Measurements from ENCODE around the gene GPR62. TPM values are rescaled to one million over a fixed set of nuclear protein-coding genes. Genes with fewer than 3 reads are reported as not detected.

The GPR62 gene
- total RNA-seq, 1 experiment from 2014 or later = not detected

- H3K4me1 ChIP-seq (ENCODE audit: control insufficient read depth, insufficient read depth, low read length) = no peaks in the 10 kb centered on the region
- H3K27me3 ChIP-seq (ENCODE audit: control insufficient read depth, insufficient read depth, low read length) = no peaks in the 10 kb centered on the region
- no peak overlapping the region for H3K4me3 ChIP-seq (ENCODE audit: low read depth in 2 of 2, low read length in 2 of 2)
- intact Hi-C loops (cut with micrococcal nuclease; ENCODE audit: unreplicated experiment) (no loop called here), in situ Hi-C loops (cut with HindIII; ENCODE audit: low pct_unique_long_range_greater_than_20kb, low sequenced_read_pairs) (no loop called here)
- TF ChIP-seq, protein P1, sequence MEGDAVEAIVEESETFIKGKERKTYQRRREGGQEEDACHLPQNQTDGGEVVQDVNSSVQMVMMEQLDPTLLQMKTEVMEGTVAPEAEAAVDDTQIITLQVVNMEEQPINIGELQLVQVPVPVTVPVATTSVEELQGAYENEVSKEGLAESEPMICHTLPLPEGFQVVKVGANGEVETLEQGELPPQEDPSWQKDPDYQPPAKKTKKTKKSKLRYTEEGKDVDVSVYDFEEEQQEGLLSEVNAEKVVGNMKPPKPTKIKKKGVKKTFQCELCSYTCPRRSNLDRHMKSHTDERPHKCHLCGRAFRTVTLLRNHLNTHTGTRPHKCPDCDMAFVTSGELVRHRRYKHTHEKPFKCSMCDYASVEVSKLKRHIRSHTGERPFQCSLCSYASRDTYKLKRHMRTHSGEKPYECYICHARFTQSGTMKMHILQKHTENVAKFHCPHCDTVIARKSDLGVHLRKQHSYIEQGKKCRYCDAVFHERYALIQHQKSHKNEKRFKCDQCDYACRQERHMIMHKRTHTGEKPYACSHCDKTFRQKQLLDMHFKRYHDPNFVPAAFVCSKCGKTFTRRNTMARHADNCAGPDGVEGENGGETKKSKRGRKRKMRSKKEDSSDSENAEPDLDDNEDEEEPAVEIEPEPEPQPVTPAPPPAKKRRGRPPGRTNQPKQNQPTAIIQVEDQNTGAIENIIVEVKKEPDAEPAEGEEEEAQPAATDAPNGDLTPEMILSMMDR (IDR thresholded peaks at IDR 0.05) = no peak
- TF ChIP-seq REST (IDR thresholded peaks at IDR 0.05; ENCODE audit: insufficient read depth in 1 of 2, low read depth in 2 of 2, low read length in 1 of 2) (no peak), SIN3A (IDR thresholded peaks at IDR 0.05; ENCODE audit: borderline replicate concordance, insufficient read depth, low read depth, low read length) (no peak), TCF7L2 (IDR thresholded peaks at IDR 0.05; ENCODE audit: low read depth, low read length) (no peak), POLR2AphosphoS5 (IDR thresholded peaks at IDR 0.05; ENCODE audit: low read depth, low read length) (no peak)
- no peaks in the 10 kb centered on the region for H3K9me3 ChIP-seq (ENCODE audit: control insufficient read depth, insufficient read depth, low read depth, low read length)
- H3K36me3 ChIP-seq (ENCODE audit: control insufficient read depth, insufficient read depth, low read length) = no peaks in the 10 kb centered on the region; the same call in 1 of the 2 replicates
- DNase-seq (ENCODE audit: low read depth, low spot score) (no peak), ATAC-seq (no peak)
- no TSS peak for BruUV-seq (replicated peaks)
- ChIA-PET POLR2A (interaction anchor here (0.6 kb wide), 1 partner anchor 10 kb away, joined by 3 read pairs; no protein-coding TSS in a partner anchor), CTCF (no interaction called here)
- H3K27ac ChIP-seq (ENCODE audit: low read length) = no peak overlapping the region
Measured at GRCh38 chr3:51935886-51936755, 19.1 kb upstream of the GPR62 start.

GRCh38 chr3:51937014-51937413, 18.2 kb upstream of the GPR62 start:
- TF ChIP-seq POLR2AphosphoS5 (IDR thresholded peaks at IDR 0.05; ENCODE audit: low read depth, low read length) (no peak), REST (IDR thresholded peaks at IDR 0.05; ENCODE audit: insufficient read depth in 1 of 2, low read depth in 2 of 2, low read length in 1 of 2) (no peak), SIN3A (IDR thresholded peaks at IDR 0.05; ENCODE audit: borderline replicate concordance, insufficient read depth, low read depth, low read length) (no peak), TCF7L2 (IDR thresholded peaks at IDR 0.05; ENCODE audit: low read depth, low read length) (no peak)
- TF ChIP-seq, protein P1 (IDR thresholded peaks at IDR 0.05) = no peak
- no TSS peak for BruUV-seq (replicated peaks)
- POLR2A ChIA-PET = interaction anchor here (0.6 kb wide), 1 partner anchor 12 kb away, joined by 3 read pairs; no protein-coding TSS in a partner anchor
- Histone ChIP-seq H3K9me3 (ENCODE audit: control insufficient read depth, insufficient read depth, low read depth, low read length) (no peaks in the 10 kb centered on the region), H3K4me3 (ENCODE audit: low read depth in 2 of 2, low read length in 2 of 2) (no peak overlapping the region), H3K36me3 (ENCODE audit: control insufficient read depth, insufficient read depth, low read length) (no peaks in the 10 kb centered on the region; the same call in 1 of the 2 replicates), H3K27ac (ENCODE audit: low read length) (no peak overlapping the region), H3K4me1 (ENCODE audit: control insufficient read depth, insufficient read depth, low read length) (no peaks in the 10 kb centered on the region), H3K27me3 (ENCODE audit: control insufficient read depth, insufficient read depth, low read length) (no peaks in the 10 kb centered on the region)
- in situ Hi-C loops (cut with HindIII; ENCODE audit: low pct_unique_long_range_greater_than_20kb, low sequenced_read_pairs) (no loop called here), intact Hi-C loops (cut with micrococcal nuclease; ENCODE audit: unreplicated experiment) (no loop called here)
- CTCF ChIA-PET = no interaction called here
- DNase-seq (ENCODE audit: low read depth, low spot score) (no peak), ATAC-seq (no peak)

All from Panc1 (cell line).